Urothelium cell line (cell line): ENCODE results near the gene AMIGO2.
"Not testable (repeated sequence)": the region's sequence is repeated elsewhere in the genome, so short reads cannot be mapped to it uniquely, and the experiment has no call there.

Source experiments
- DNase-seq: peaks from one replicate; pipeline ENCODE4 v3.0.0; 2011; ENCODE audit warnings: low spot score, mixed read lengths
- FAIRE-seq: peaks from 2 replicates; lab custom pipeline; 2011; peaks lifted over from hg19 to GRCh38; lab: Jason Lieb, UNC

AMIGO2 gene

DNA sequence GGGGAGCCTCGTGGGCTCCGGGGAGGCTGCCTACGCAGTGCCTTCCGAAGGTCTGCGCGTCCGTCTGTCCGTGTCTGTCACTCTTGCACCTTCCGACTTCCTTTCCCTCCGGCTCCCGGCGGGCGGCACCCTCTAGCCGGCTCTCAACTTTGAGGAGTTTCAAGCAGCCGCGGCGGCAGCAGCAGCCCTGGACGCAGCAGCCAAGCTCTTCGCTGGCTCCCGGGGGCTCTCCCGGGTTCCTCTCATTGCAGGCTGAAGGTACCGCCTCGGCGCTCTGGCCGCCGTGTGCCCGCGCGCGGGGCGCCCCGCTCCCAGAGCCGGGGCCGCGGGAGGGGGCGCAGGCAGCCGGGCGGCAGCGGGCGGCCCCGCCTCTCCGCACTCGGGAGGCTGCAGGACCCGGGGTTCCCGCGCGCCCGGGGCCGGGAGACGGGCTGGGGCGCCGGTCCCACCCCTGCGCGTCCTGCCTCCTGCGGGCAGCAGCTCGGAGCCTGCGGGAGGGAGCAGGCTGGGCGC lies at the start of gene AMIGO2, which contains the start of gene PCED1B:
TSS of gene AMIGO2 (minus strand) at position 492 of the 513 bp plus-strand sequence. CDS start 957 bp downstream, outside the sequence.
TSS of gene PCED1B (plus strand) at position 154 of the 513 bp plus-strand sequence. CDS start 155,443 bp downstream, outside the sequence.
- DNase-seq (no peak), FAIRE-seq (no peak)

DNA sequence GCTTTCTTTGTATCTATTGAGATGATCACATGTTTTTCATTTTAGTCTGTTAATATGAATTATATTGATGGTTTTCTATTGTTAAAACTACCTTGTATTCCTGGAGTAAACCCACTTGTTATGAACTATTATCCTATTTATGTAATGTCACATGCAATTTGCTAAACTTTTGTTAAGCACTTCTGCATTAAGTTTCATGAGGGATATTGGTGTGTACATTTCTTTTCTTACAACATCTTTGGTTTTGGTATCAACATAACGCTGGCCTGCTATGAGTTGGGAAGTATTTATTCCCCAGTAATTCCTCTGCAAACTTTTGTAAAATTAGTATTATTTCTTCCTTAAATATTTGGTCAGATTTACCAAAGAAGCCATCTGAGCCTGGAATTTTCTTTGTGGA lies 46.5 kb upstream of the AMIGO2 start:
- FAIRE-seq (no peak), DNase-seq (no peak)

DNA sequence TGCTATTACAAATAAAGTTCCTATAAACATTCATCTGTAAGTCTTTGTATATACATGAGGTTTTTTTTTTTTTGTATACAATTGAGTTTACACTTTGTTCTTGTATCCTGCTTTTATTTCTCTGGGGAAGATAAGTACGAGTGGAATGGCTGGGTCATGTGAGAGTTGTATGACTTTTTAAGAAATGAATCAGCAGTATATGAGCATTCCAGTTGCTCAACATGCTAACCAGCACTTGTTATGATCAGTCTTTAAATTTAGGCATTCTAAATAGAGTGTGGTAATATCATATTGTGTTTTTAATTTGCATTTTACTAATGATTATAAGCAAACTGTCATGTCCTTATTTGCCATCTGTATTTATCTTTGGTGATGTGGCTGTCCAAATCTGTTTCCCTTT lies 44.7 kb upstream of the AMIGO2 start:
- DNase-seq (no peak), FAIRE-seq (no peak)

GRCh38 chr12:47123730-47124129 lies 44.0 kb upstream of the AMIGO2 start:
- FAIRE-seq (no peak), DNase-seq (no peak)

DNA sequence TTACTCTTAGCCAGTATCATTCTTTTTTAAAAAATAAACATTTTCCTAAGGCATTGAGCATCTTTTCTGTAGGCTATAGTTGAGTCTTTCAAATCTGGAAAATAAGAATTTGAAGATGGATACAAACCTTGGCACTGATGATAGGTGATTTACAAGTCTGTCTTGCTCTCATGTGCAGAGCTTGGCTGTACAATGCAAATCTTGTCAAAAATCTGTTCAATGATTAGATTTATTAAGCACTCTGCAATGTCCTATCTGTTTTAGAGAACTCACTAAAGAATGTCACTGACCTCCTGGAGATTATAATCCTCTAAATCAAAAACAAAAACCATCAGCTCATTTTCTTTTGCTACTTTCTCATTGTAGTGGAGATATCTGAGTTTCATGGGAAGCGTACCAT lies 42.8 kb upstream of the AMIGO2 start:
- no peak for FAIRE-seq
- no peak for DNase-seq

- no peak for DNase-seq
- FAIRE-seq = no peak
Measured at GRCh38 chr12:47121146-47121545, 41.4 kb upstream of the AMIGO2 start.

GRCh38 chr12:47120736-47121135 lies 41.0 kb upstream of the AMIGO2 start:
- no peak for FAIRE-seq

GRCh38 chr12:47117305-47117704 lies 37.5 kb upstream of the AMIGO2 start:
- DNase-seq, FAIRE-seq: not testable (repeated sequence)

More at GRCh38 chr12:47120736-47121135, 41.0 kb upstream of the AMIGO2 start:
- DNase-seq = no peak

GRCh38 chr12:47114481-47114892 lies 34.7 kb upstream of the AMIGO2 start:
- DNase-seq = no peak
- no peak for FAIRE-seq

GRCh38 chr12:47112679-47113078 lies 32.9 kb upstream of the AMIGO2 start:
- no peak for DNase-seq
- no peak for FAIRE-seq

DNA sequence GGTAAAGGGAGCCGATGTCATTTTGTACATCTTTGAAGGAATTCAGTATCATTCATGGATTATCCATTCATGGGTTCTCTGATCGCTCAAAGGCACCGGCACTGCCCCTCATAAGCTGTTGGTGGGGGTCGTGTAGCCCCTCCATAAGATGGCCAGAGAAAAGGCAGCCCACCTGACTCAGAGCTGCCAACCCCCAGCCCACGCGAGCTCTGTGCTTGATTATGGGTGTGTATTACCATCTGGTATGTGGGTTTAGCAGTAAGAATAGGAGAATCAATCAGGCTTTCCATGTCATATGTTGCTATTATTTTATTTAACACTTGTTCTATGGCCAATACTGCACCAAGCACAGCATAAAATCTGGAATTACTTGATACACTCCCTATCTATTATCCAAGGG lies 32.1 kb upstream of the AMIGO2 start:
- DNase-seq = no peak
- FAIRE-seq = no peak

DNA sequence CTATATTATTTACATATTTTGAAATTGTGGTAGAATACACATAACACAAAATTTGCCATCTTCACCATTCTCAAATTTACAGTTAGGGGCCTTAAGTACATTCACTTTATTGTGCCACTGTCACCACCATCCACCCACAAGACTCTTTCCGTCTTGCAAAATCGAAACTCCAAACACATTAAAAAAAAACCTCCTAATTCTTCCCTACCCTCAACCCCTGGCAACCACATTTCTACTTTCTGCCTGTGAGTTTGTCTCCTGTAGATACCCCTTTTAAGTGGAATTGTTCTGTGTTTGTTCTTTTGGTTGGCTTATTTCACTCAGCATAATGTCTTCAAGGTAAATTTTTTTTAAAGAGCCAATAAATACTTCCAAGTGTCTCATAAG lies 31.6 kb upstream of the AMIGO2 start:
- DNase-seq (no peak), FAIRE-seq (no peak)

GRCh38 chr12:47110718-47111391 lies 31.1 kb upstream of the AMIGO2 start:
- DNase-seq = no peak
- FAIRE-seq = no peak

- FAIRE-seq (no peak), DNase-seq (no peak)
Measured at GRCh38 chr12:47110011-47110541, 30.3 kb upstream of the AMIGO2 start.

DNA sequence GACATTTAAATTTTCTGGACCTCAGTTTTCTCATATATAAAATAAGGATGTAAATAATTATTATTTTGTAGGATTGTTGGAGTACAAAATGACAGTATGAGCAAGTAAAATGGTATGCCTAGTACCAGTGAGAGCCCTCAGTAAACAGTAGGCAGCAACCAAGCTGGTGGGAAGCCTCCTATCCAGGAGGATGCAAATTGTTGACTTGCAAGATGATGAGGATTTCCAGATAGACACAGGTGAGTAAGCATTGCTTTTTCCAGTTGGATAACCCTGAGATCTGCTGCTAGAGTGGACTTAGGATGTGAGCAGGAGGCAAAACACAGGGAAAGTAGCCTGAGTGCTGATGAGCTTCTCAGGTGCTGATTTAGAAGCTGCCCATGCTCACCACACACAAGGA lies 28.2 kb upstream of the AMIGO2 start:
- no peak for FAIRE-seq
- no peak for DNase-seq

DNA sequence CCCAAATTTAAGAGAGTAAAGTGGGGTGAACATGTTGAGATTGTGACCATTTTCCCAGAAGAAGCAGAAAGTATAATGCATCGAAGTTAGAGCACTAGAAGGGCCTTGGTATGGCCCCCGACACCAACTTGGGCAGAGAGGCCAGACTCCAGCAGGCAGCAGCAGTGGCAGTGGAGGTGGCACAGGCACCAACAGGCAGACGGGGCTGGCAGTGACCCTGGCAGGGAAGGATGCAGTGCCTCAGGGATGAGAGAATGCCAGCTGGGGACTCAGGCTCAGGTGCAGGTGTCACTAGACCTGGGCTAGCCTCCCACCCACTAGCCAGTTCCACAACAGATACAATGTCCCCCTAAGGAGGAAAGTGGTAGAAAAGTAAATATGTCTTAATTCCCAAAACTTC lies 27.7 kb upstream of the AMIGO2 start:
- no peak for DNase-seq
- FAIRE-seq = no peak

DNA sequence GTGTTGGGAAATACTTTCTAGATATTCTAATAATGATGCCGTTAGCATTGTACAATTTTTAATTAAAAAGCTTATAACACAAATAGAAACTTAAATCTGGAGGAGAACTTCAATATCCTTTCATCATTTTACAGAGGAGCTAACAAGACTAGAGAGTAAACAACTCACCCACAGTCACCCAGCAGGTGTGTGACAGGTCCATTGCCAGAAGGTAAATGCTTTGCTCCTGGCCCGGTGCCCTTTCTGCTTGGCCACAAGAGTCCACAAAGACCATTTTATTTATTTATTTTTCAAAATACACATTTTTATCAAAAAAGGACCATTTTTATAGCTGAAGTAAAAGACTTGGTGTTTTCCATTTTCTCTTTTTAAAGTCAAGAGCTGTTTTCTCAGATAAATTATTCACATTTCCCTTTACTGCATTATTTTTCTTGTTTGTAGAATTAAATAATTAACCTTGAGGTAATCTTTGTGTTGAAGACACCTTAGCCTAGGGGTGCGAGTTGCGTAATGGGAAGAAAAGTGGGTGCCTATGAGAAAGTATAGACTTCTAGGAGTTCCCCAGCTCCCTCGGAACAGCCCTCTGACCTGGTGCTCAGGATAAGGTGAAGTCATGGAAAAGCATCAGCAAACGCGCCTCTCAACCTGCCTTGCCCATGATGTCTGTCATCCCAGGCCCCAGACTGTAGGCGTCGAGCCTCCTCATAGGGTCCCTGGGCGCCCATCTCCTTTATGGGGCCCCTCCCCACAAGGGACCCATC lies 26.3 kb upstream of the AMIGO2 start:
- DNase-seq = no peak
- no peak for FAIRE-seq

GRCh38 chr12:47102845-47103651 lies 23.3 kb upstream of the AMIGO2 start:
- FAIRE-seq (no peak), DNase-seq (no peak)

GRCh38 chr12:47102406-47102805 lies 22.6 kb upstream of the AMIGO2 start:
- FAIRE-seq = no peak

GRCh38 chr12:47100160-47100559 lies 20.4 kb upstream of the AMIGO2 start:
- no peak for DNase-seq
- no peak for FAIRE-seq

More at GRCh38 chr12:47102406-47102805, 22.6 kb upstream of the AMIGO2 start:
- DNase-seq = no peak

DNA sequence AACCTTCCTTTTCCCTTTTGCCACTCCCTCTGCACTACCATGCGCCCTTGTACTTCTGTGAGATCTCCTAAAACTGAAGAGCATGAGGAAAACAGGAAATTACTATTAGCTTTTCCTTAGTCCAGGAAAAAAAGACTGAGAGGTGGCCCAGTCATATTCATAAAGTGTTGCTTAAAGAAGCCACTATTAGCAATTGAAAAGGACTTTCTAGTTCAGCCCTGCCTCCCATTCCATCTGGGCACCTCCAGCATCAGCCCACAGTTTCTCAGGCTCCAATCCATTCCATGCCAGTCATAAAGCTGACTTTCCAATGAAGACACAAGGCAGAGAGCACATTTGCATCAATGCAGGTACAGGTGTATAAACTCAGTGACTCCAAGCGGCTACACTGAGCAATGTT lies 19.9 kb upstream of the AMIGO2 start:
- no peak for DNase-seq
- FAIRE-seq = no peak
